ENCODE data around the gene CREBL2. TPM values are rescaled to one million over a fixed set of nuclear protein-coding genes. Genes with fewer than 3 reads are reported as not detected.
A peak's percentile ranks its signal among the peaks of the same experiment; 100 is the strongest.

Gene CREBL2
- total and polyA plus RNA-seq, 2 of the 13 experiments (the other 11 are each of a cell fraction or from before 2014, with no cell fraction given) = 6.9 to 8.4 TPM

- TF ChIP-seq, protein P1, sequence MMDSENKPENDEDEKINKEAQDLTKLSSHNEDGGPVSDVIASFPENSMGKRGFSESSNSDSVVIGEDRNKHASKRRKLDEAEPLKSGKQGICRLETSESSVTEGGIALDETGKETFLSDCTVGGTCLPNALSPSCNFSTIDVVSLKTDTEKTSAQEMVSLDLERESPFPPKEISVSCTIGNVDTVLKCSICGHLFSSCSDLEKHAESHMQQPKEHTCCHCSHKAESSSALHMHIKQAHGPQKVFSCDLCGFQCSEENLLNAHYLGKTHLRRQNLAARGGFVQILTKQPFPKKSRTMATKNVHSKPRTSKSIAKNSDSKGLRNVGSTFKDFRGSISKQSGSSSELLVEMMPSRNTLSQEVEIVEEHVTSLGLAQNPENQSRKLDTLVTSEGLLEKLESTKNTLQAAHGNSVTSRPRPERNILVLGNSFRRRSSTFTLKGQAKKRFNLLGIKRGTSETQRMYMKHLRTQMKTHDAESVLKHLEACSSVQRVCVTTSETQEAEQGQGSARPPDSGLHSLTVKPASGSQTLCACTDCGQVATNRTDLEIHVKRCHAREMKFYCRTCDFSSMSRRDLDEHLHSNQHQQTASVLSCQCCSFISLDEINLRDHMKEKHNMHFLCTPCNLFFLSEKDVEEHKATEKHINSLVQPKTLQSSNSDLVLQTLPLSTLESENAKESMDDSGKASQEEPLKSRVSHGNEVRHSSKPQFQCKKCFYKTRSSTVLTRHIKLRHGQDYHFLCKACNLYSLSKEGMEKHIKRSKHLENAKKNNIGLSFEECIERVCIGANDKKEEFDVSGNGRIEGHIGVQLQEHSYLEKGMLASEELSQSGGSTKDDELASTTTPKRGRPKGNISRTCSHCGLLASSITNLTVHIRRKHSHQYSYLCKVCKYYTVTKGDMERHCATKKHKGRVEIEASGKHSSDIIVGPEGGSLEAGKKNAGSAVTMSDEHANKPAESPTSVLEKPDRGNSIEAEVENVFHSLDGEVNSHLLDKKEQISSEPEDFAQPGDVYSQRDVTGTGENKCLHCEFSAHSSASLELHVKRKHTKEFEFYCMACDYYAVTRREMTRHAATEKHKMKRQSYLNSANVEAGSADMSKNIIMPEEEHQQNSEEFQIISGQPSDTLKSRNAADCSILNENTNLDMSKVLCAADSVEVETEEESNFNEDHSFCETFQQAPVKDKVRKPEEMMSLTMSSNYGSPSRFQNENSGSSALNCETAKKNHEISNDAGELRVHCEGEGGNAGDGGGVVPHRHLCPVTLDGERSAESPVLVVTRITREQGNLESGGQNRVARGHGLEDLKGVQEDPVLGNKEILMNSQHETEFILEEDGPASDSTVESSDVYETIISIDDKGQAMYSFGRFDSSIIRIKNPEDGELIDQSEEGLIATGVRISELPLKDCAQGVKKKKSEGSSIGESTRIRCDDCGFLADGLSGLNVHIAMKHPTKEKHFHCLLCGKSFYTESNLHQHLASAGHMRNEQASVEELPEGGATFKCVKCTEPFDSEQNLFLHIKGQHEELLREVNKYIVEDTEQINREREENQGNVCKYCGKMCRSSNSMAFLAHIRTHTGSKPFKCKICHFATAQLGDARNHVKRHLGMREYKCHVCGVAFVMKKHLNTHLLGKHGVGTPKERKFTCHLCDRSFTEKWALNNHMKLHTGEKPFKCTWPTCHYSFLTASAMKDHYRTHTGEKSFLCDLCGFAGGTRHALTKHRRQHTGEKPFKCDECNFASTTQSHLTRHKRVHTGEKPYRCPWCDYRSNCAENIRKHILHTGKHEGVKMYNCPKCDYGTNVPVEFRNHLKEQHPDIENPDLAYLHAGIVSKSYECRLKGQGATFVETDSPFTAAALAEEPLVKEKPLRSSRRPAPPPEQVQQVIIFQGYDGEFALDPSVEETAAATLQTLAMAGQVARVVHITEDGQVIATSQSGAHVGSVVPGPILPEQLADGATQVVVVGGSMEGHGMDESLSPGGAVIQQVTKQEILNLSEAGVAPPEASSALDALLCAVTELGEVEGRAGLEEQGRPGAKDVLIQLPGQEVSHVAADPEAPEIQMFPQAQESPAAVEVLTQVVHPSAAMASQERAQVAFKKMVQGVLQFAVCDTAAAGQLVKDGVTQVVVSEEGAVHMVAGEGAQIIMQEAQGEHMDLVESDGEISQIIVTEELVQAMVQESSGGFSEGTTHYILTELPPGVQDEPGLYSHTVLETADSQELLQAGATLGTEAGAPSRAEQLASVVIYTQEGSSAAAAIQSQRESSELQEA (CRISPR knock-in tag; IDR thresholded peaks at IDR 0.05; ENCODE audit: not compliant biosample characterization) = no peak
- TF ChIP-seq NAIF1 (CRISPR knock-in tag; IDR thresholded peaks at IDR 0.05; ENCODE audit: borderline replicate concordance) = no peak
- no peak for TF ChIP-seq ZNF33A (CRISPR knock-in tag; IDR thresholded peaks at IDR 0.05; ENCODE audit: borderline replicate concordance)
- TF ChIP-seq ONECUT2 (CRISPR knock-in tag; IDR thresholded peaks at IDR 0.05) = no peak
- TF ChIP-seq RBM39 (IDR thresholded peaks at IDR 0.05; ENCODE audit: low read depth, low read length, poor library complexity, severe bottlenecking) = no peak
- no peak for TF ChIP-seq XBP1 (CRISPR knock-in tag; IDR thresholded peaks at IDR 0.05)
- TF ChIP-seq, protein P2, sequence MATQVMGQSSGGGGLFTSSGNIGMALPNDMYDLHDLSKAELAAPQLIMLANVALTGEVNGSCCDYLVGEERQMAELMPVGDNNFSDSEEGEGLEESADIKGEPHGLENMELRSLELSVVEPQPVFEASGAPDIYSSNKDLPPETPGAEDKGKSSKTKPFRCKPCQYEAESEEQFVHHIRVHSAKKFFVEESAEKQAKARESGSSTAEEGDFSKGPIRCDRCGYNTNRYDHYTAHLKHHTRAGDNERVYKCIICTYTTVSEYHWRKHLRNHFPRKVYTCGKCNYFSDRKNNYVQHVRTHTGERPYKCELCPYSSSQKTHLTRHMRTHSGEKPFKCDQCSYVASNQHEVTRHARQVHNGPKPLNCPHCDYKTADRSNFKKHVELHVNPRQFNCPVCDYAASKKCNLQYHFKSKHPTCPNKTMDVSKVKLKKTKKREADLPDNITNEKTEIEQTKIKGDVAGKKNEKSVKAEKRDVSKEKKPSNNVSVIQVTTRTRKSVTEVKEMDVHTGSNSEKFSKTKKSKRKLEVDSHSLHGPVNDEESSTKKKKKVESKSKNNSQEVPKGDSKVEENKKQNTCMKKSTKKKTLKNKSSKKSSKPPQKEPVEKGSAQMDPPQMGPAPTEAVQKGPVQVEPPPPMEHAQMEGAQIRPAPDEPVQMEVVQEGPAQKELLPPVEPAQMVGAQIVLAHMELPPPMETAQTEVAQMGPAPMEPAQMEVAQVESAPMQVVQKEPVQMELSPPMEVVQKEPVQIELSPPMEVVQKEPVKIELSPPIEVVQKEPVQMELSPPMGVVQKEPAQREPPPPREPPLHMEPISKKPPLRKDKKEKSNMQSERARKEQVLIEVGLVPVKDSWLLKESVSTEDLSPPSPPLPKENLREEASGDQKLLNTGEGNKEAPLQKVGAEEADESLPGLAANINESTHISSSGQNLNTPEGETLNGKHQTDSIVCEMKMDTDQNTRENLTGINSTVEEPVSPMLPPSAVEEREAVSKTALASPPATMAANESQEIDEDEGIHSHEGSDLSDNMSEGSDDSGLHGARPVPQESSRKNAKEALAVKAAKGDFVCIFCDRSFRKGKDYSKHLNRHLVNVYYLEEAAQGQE (IDR thresholded peaks at IDR 0.05; ENCODE audit: borderline replicate concordance in 1 of 2, low read depth in 1 of 2, low read length in 2 of 2) = peak in 1 of 2 experiments; percentile 55; a peak in 1 of 4 replicates
- TF ChIP-seq, protein P3, sequence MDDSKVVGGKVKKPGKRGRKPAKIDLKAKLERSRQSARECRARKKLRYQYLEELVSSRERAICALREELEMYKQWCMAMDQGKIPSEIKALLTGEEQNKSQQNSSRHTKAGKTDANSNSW (CRISPR knock-in tag; IDR thresholded peaks at IDR 0.05; ENCODE audit: borderline replicate concordance) = no peak
- no peak for TF ChIP-seq GZF1 (CRISPR knock-in tag; IDR thresholded peaks at IDR 0.05)
- 0 out of 2 replicates have a peak, but pooled peaks have one; percentile 29 for TF ChIP-seq KDM2A (CRISPR knock-in tag; IDR thresholded peaks at IDR 0.05; ENCODE audit: borderline replicate concordance, low read depth)
- TF ChIP-seq SRSF9 (IDR thresholded peaks at IDR 0.05; ENCODE audit: borderline replicate concordance, insufficient read depth, low read depth, low read length, poor library complexity, severe bottlenecking) = no peak
- no peak for TF ChIP-seq IRF9 (CRISPR knock-in tag; IDR thresholded peaks at IDR 0.05; ENCODE audit: borderline replicate concordance)
- no peak for TF ChIP-seq SYNCRIP (IDR thresholded peaks at IDR 0.05; ENCODE audit: insufficient read depth, low read depth, low read length)
- TF ChIP-seq MBD4 (IDR thresholded peaks at IDR 0.05; ENCODE audit: borderline replicate concordance, low read length) = no peak
- TF ChIP-seq TAF1 (CRISPR knock-in tag; IDR thresholded peaks at IDR 0.05) = peak; percentile 49; the same call in 1 of the 2 replicates
Measured at GRCh38 chr12:12562585-12563261, 49.0 kb upstream of the CREBL2 start, which contains the start of gene DUSP16 (continued).

All from HepG2 (cell line).